GM18520 (cell line): ENCODE measurements around the gene CHD3.
"Not testable (repeated sequence)": the region's sequence is repeated elsewhere in the genome, so short reads cannot be mapped to it uniquely, and the experiment has no call there.

ENCODE experiments used
- ATAC-seq: cut with Tn5 transposase; IDR thresholded peaks from one replicate; pipeline ENCODE4 v1.9.1; 2021; ENCODE audit not compliant: unreplicated experiment

The CHD3 gene

DNA sequence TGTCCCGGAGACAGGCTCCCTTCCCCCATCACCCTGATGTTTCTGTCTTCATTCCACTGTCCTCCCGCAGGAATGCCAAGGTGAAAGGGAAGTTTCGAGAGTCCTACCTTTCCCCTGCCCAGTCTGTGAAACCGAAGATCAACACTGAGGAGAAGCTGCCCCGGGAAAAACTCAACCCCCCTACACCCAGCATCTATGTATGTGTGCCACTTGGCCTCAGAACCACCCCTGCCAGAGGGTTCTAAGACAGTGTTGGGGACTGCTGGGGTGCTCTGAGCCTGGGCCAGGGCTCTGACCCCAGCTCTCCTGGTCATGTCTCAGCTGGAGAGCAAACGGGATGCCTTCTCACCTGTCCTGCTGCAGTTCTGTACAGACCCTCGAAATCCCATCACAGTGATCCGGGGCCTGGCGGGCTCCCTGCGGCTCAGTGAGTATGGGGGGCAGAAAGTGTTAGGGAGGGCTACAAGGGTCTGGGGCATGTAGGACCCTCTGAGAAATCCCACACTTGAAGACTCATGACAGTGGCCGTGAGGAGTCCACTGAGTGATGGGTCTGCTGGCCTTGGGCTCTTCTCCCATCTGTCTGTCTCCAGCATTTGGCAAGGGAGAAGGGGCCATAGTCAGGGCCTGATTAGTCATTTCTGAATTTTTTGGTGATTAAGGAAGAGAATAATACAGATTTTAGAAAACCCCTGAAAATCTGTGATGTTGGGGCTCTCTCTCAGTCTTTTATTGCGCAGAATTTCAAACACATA, 38.7 kb upstream of the CHD3 start:
- ATAC-seq: no peak

DNA sequence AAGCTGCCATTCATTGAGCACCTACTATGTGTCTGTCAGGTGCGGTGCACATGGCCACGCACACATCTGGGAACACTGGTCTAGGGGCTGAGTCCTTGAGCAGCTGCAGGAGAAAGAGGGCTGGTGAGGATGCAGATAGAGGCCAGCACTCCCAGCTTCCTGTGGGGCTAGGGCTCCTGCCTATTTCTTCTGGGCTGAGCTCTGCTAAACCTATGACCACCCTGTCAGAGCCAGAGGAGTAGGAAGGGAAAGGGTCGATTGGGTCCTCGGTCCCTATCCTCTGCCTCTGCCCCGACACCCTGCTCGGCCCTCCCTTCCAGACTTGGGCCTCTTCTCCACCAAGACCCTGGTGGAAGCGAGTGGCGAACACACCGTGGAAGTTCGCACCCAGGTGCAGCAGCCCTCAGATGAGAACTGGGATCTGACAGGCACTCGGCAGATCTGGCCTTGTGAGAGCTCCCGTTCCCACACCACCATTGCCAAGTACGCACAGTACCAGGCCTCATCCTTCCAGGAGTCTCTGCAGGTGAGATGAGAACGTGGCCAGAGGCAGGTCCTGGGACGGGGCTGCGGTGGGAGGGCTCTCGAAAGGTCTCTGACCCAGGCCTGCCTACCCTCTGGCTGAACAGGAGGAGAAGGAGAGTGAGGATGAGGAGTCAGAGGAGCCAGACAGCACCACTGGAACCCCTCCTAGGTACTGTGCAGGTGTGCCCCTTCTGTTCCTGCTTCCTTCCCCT, 37.7 kb upstream of the CHD3 start:
- ATAC-seq: no peak

DNA sequence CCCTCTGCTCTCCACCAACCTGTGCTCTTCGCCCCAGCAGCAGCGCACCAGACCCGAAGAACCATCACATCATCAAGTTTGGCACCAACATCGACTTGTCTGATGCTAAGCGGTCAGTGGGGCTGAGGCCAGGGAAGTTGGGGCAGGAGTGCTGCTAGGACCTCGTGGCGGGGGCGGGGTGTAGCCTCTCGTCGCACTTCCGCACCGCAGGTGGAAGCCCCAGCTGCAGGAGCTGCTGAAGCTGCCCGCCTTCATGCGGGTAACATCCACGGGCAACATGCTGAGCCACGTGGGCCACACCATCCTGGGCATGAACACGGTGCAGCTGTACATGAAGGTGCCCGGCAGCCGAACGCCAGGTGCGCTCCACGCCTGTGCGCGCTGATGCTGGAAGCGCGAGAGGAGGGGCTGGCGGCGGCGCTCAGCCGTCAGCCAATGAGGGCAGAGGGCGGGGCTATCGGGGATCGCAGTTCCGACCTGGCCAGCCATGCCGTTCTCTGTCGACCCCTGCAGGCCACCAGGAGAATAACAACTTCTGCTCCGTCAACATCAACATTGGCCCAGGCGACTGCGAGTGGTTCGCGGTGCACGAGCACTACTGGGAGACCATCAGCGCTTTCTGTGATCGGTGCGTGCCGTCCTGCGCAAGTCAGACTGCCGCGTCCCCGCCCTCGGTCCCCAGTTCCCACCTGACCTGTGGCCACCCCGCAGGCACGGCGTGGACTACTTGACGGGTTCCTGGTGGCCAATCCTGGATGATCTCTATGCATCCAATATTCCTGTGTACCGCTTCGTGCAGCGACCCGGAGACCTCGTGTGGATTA, 36.9 kb upstream of the CHD3 start:
- peak; percentile 75 for ATAC-seq

GRCh38 chr17:7852262-7852670, 36.3 kb upstream of the CHD3 start:
- no peak for ATAC-seq

DNA sequence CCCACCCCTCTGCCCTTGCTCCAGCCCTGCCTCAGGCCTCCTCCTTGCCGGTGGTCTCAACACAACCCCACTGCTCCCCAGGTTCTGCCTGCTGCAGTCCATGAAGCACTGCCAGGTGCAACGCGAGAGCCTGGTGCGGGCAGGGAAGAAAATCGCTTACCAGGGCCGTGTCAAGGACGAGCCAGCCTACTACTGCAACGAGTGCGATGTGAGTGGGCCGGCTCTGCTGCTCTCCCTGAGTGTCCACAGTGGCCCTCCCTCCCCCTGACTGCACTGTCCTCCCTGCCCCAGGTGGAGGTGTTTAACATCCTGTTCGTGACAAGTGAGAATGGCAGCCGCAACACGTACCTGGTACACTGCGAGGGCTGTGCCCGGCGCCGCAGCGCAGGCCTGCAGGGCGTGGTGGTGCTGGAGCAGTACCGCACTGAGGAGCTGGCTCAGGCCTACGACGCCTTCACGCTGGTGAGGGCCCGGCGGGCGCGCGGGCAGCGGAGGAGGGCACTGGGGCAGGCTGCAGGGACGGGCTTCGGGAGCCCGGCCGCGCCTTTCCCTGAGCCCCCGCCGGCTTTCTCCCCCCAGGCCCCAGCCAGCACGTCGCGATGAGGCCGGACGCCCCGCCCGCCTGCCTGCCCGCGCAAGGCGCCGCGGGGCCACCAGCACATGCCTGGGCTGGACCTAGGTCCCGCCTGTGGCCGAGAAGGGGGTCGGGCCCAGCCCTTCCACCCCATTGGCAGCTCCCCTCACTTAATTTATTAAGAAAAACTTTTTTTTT, 35.5 kb upstream of the CHD3 start:
- no peak for ATAC-seq

DNA sequence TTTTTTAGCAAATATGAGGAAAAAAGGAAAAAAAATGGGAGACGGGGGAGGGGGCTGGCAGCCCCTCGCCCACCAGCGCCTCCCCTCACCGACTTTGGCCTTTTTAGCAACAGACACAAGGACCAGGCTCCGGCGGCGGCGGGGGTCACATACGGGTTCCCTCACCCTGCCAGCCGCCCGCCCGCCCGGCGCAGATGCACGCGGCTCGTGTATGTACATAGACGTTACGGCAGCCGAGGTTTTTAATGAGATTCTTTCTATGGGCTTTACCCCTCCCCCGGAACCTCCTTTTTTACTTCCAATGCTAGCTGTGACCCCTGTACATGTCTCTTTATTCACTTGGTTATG, 34.9 kb upstream of the CHD3 start:
- ATAC-seq: no peak

- no peak for ATAC-seq
These were observed 34.4 kb upstream of the CHD3 start for GRCh38 chr17:7854078-7854777.

- no peak for ATAC-seq
These were observed 33.5 kb upstream of the CHD3 start, which contains the start of gene TMEM88 for GRCh38 chr17:7854851-7855659. Gene TMEM88, plus strand, starts transcription at chr17:7855066. Its CDS starts 9 bp downstream, at chr17:7855075.

GRCh38 chr17:7855660-7856010, 33.0 kb upstream of the CHD3 start:
- ATAC-seq: no peak

DNA sequence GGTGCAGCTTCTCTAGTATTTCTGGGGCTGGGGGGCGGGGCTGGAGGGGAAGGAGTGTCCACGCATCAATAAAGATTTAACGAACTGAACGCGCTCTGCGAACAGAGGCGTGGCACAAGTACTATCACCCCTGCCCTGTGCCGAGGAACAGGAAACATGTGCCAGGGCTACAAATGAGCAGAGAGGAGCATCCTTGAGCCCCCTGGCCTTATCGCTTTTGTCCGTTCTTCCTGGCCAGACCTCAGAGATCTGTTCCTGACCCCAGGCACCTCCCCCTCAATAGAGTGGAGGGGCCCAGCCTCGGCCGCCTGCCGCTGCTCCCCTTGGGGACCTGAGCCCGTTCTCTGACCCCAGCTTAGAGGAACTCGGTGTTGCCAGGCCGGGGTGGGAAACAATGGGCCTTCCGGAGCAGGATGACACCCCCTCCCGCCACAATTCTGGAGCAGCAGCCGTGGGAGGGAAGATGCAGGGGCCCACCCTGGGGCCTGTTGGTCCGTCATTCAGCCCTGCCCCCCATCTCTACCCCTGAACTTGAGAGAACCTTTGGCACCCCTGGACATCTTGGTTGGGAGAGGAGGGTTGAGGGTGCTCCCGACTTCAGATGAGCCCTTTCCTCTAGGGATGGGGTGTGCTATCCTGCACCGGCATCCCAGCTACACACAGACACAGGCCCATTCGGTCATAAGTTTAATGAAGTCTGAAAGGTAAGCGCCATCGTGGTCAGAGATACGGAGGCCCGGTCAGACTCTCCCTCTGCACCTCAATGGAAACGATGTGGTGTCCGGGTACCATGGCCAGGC, 32.4 kb upstream of the CHD3 start:
- ATAC-seq: no peak

DNA sequence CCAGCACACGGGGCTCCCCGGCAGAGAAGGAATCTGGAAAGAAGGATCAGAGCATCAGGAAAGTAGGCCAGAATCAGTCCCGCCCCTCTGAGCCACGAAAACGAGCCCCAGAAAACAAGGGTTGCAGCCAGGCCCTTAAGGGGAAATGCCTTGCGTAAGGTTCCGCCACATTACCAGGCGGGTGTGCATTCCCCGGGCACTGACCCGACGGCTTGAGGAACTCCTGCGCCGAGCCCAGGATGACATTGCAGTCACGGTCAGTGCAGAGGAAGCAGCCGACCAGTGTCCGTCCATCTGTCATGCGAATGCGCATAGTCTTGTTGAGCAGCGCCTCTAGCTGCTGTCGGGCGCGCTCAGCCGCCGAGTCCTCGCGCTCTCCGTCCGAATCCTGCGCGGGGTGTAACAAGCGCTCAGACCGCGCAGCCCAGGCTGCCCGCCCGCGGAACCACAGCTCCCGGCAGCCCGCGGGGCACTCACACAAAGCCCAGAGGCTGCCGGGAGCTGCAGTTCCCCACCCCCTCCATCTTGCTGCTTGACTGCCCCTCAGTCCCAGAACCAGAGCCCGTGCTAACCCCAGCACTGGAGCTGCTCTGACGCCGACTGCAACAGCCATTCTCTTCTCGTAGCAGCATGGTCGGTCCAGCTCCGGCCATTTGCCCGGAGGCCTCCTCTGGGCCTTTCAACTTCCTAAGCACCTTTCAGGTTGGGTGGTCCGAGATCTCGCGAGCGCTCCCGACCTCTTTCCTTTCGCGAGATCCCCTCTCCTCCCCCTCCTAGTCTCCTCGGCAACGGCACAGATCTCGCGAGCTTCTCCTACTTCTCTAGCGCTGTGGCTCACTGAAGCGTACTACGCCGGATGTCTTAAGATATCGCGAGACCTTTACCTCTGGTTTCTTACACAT, 31.5 kb upstream of the CHD3 start, which contains the start of gene NAA38:
TSS of gene NAA38 (minus strand) at position 749 of the 902 bp plus-strand sequence. CDS start at position 653, 96 bp downstream.
- ATAC-seq: peak; percentile 65

GRCh38 chr17:7857713-7858521, 30.7 kb upstream of the CHD3 start, which contains the start of gene CYB5D1:
Gene CYB5D1, plus strand, starts transcription at chr17:7858003. Its CDS starts 132 bp downstream, at chr17:7858135.
- peak; percentile 25 for ATAC-seq

- ATAC-seq: no peak
These were observed 30.1 kb upstream of the CHD3 start for GRCh38 chr17:7858522-7858810.

- ATAC-seq: no peak
These were observed 29.6 kb upstream of the CHD3 start for GRCh38 chr17:7859028-7859427.

GRCh38 chr17:7862692-7863437, 25.7 kb upstream of the CHD3 start:
- no peak for ATAC-seq

DNA sequence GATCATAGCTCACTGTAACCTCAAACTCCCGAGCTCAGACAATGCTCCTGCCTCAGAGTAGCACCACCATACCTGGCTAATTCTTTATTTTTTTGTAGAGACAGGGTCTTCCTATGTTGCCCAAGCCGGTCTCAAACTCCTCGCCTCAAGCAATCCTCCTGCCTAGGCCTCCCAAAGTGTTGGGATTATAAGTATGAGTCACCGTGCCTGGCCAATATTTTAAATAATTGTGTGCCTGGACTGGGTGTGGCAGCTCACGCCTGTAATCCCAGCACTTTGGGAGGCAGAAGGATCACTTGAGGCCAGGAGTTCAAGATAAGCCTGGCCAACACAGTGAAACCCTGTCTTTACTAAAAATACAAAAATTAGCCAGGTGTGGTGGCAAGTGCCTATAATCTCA, 24.2 kb upstream of the CHD3 start:
- not testable (repeated sequence) for ATAC-seq
